Measurements from ENCODE around the gene OR51B4.

GRCh38 chr11:5269715-5270147 is 32.0 kb downstream of the OR51B4 start, which contains the start of gene HBE1:
- TF ChIP-seq CTCF (IDR thresholded peaks at IDR 0.05) (no peak), EP300 (IDR thresholded peaks at IDR 0.05; ENCODE audit: low read depth) (no peak), POLR2AphosphoS5 (IDR thresholded peaks at IDR 0.05) (no peak)

All from transverse colon (tissue), 4 donors.